ENCODE measurements around the gene MARVELD1.

Gene MARVELD1

GRCh38 chr10:97748116-97748515 is 34.6 kb downstream of the MARVELD1 start:
- no peak for DNase-seq
- H3K79me1 ChIP-seq (ENCODE audit: low read length) = no peaks in the 10 kb centered on the region
- no peak overlapping the region for H4K8ac ChIP-seq (ENCODE audit: low read depth, low read length)
- no peak overlapping the region for H3K4ac ChIP-seq (ENCODE audit: low read depth, low read length)
- no peak overlapping the region for H3K23ac ChIP-seq (ENCODE audit: low read length)
- no peaks in the 10 kb centered on the region for H3K79me2 ChIP-seq (ENCODE audit: control insufficient read depth, insufficient read depth, low read length, poor library complexity)
- H3K4me3 ChIP-seq (ENCODE audit: low read depth, low read length) = no peak overlapping the region
- no peaks in the 10 kb centered on the region for H3K27me3 ChIP-seq (ENCODE audit: insufficient read depth, low read length)
- no peak overlapping the region for H2AK5ac ChIP-seq (ENCODE audit: low read length)
- H2BK12ac ChIP-seq (ENCODE audit: low read length) = no peak overlapping the region
- H3K4me2 ChIP-seq (ENCODE audit: low read length) = no peak overlapping the region
- no peak overlapping the region for H4K12ac ChIP-seq (ENCODE audit: low read depth, low read length)
- H3K14ac ChIP-seq (ENCODE audit: low read length) = no peak overlapping the region
- no peak overlapping the region for H2AFZ ChIP-seq (ENCODE audit: insufficient read depth, low read length, poor library complexity)
- H4K91ac ChIP-seq (ENCODE audit: low read depth, low read length) = no peak overlapping the region
- no peaks in the 10 kb centered on the region for H3K9me3 ChIP-seq (ENCODE audit: insufficient read depth, low read depth, low read length)
- H3K36me3 ChIP-seq (ENCODE audit: control insufficient read depth in 1 of 2, insufficient read depth in 2 of 2, low read length in 2 of 2) = peaks cover 48 to 64% of the 10 kb centered on the region in 2 experiments
- no peaks in the 10 kb centered on the region for H3K4me1 ChIP-seq (ENCODE audit: control insufficient read depth in 1 of 2, insufficient read depth in 2 of 2, low read length in 2 of 2)
- no peak overlapping the region for H3K27ac ChIP-seq (ENCODE audit: low read depth, low read length)
- H2BK120ac ChIP-seq (ENCODE audit: insufficient read depth, low read length, poor library complexity) = no peak overlapping the region
- H3K18ac ChIP-seq (ENCODE audit: low read length) = no peak overlapping the region
- no peak overlapping the region for H3K9ac ChIP-seq (ENCODE audit: low read length)
- no peak overlapping the region for H2BK5ac ChIP-seq (ENCODE audit: low read depth, low read length, poor library complexity)
- no CpG with 5 or more reads among the region's 10 CpGs for WGBS (ENCODE audit: extremely low coverage, insufficient coverage, insufficient read length)

GRCh38 chr10:97752956-97753355 is 39.4 kb downstream of the MARVELD1 start:
- no peak overlapping the region for H2BK12ac ChIP-seq (ENCODE audit: low read length)
- H3K4ac ChIP-seq (ENCODE audit: low read depth, low read length) = no peak overlapping the region
- H3K27ac ChIP-seq (ENCODE audit: low read depth, low read length) = no peak overlapping the region
- H3K27me3 ChIP-seq (ENCODE audit: insufficient read depth, low read length) = no peaks in the 10 kb centered on the region
- no peak for DNase-seq
- no CpG with 5 or more reads among the region's 18 CpGs for WGBS (ENCODE audit: extremely low coverage, insufficient coverage, insufficient read length)
- H2BK120ac ChIP-seq (ENCODE audit: insufficient read depth, low read length, poor library complexity) = no peak overlapping the region
- H4K91ac ChIP-seq (ENCODE audit: low read depth, low read length) = no peak overlapping the region
- no peak overlapping the region for H2BK5ac ChIP-seq (ENCODE audit: low read depth, low read length, poor library complexity)
- no peaks in the 10 kb centered on the region for H3K9me3 ChIP-seq (ENCODE audit: insufficient read depth, low read depth, low read length)
- H2AFZ ChIP-seq (ENCODE audit: insufficient read depth, low read length, poor library complexity) = no peak overlapping the region
- no peak overlapping the region for H3K23ac ChIP-seq (ENCODE audit: low read length)
- no peak overlapping the region for H2AK5ac ChIP-seq (ENCODE audit: low read length)
- H3K4me2 ChIP-seq (ENCODE audit: low read length) = no peak overlapping the region
- H3K18ac ChIP-seq (ENCODE audit: low read length) = no peak overlapping the region
- no peaks in the 10 kb centered on the region for H3K79me2 ChIP-seq (ENCODE audit: control insufficient read depth, insufficient read depth, low read length, poor library complexity)
- H3K36me3 ChIP-seq (ENCODE audit: control insufficient read depth in 1 of 2, insufficient read depth in 2 of 2, low read length in 2 of 2) = peaks cover 75 to 85% of the 10 kb centered on the region in 2 experiments
- no peaks in the 10 kb centered on the region for H3K4me1 ChIP-seq (ENCODE audit: control insufficient read depth in 1 of 2, insufficient read depth in 2 of 2, low read length in 2 of 2)
- no peak overlapping the region for H3K4me3 ChIP-seq (ENCODE audit: low read depth, low read length)
- H4K8ac ChIP-seq (ENCODE audit: low read depth, low read length) = no peak overlapping the region
- no peaks in the 10 kb centered on the region for H3K79me1 ChIP-seq (ENCODE audit: low read length)
- H3K14ac ChIP-seq (ENCODE audit: low read length) = no peak overlapping the region
- no peak overlapping the region for H3K9ac ChIP-seq (ENCODE audit: low read length)
- no peak overlapping the region for H4K12ac ChIP-seq (ENCODE audit: low read depth, low read length)

GRCh38 chr10:97754726-97755125 is 41.2 kb downstream of the MARVELD1 start:
- Histone ChIP-seq H3K4me2 (ENCODE audit: low read length) (no peak overlapping the region), H3K4me1 (ENCODE audit: control insufficient read depth in 1 of 2, insufficient read depth in 2 of 2, low read length in 2 of 2) (no peaks in the 10 kb centered on the region), H3K36me3 (ENCODE audit: control insufficient read depth in 1 of 2, insufficient read depth in 2 of 2, low read length in 2 of 2) (peaks cover 70 to 79% of the 10 kb centered on the region in 2 experiments), H3K27me3 (ENCODE audit: insufficient read depth, low read length) (no peaks in the 10 kb centered on the region), H3K4me3 (ENCODE audit: low read depth, low read length) (no peak overlapping the region), H3K4ac (ENCODE audit: low read depth, low read length) (no peak overlapping the region), H3K14ac (ENCODE audit: low read length) (no peak overlapping the region), H4K91ac (ENCODE audit: low read depth, low read length) (no peak overlapping the region), H4K8ac (ENCODE audit: low read depth, low read length) (no peak overlapping the region), H2AK5ac (ENCODE audit: low read length) (no peak overlapping the region), H3K79me1 (ENCODE audit: low read length) (no peaks in the 10 kb centered on the region), H2AFZ (ENCODE audit: insufficient read depth, low read length, poor library complexity) (no peak overlapping the region), H3K9ac (ENCODE audit: low read length) (no peak overlapping the region), H2BK12ac (ENCODE audit: low read length) (no peak overlapping the region), H4K12ac (ENCODE audit: low read depth, low read length) (no peak overlapping the region), H3K27ac (ENCODE audit: low read depth, low read length) (no peak overlapping the region), H3K18ac (ENCODE audit: low read length) (no peak overlapping the region), H2BK120ac (ENCODE audit: insufficient read depth, low read length, poor library complexity) (no peak overlapping the region), H2BK5ac (ENCODE audit: low read depth, low read length, poor library complexity) (no peak overlapping the region), H3K79me2 (ENCODE audit: control insufficient read depth, insufficient read depth, low read length, poor library complexity) (no peaks in the 10 kb centered on the region), H3K9me3 (ENCODE audit: insufficient read depth, low read depth, low read length) (no peaks in the 10 kb centered on the region), H3K23ac (ENCODE audit: low read length) (no peak overlapping the region)
- no CpG with 5 or more reads among the region's 4 CpGs for WGBS (ENCODE audit: extremely low coverage, insufficient coverage, insufficient read length)
- DNase-seq = no peak

GRCh38 chr10:97755718-97756117 is 42.2 kb downstream of the MARVELD1 start:
- Histone ChIP-seq H4K91ac (ENCODE audit: low read depth, low read length) (no peak overlapping the region), H2BK12ac (ENCODE audit: low read length) (no peak overlapping the region), H3K79me1 (ENCODE audit: low read length) (no peaks in the 10 kb centered on the region), H2BK120ac (ENCODE audit: insufficient read depth, low read length, poor library complexity) (no peak overlapping the region), H3K9me3 (ENCODE audit: insufficient read depth, low read depth, low read length) (no peaks in the 10 kb centered on the region), H3K23ac (ENCODE audit: low read length) (no peak overlapping the region), H3K4ac (ENCODE audit: low read depth, low read length) (no peak overlapping the region), H3K79me2 (ENCODE audit: control insufficient read depth, insufficient read depth, low read length, poor library complexity) (no peaks in the 10 kb centered on the region), H3K18ac (ENCODE audit: low read length) (no peak overlapping the region), H3K27me3 (ENCODE audit: insufficient read depth, low read length) (no peaks in the 10 kb centered on the region), H2AK5ac (ENCODE audit: low read length) (no peak overlapping the region), H3K4me1 (ENCODE audit: control insufficient read depth in 1 of 2, insufficient read depth in 2 of 2, low read length in 2 of 2) (no peaks in the 10 kb centered on the region), H4K8ac (ENCODE audit: low read depth, low read length) (no peak overlapping the region), H3K9ac (ENCODE audit: low read length) (no peak overlapping the region), H4K12ac (ENCODE audit: low read depth, low read length) (no peak overlapping the region), H2BK5ac (ENCODE audit: low read depth, low read length, poor library complexity) (no peak overlapping the region), H2AFZ (ENCODE audit: insufficient read depth, low read length, poor library complexity) (no peak overlapping the region), H3K14ac (ENCODE audit: low read length) (no peak overlapping the region), H3K36me3 (ENCODE audit: control insufficient read depth in 1 of 2, insufficient read depth in 2 of 2, low read length in 2 of 2) (peaks cover 71 to 80% of the 10 kb centered on the region in 2 experiments), H3K4me2 (ENCODE audit: low read length) (no peak overlapping the region), H3K4me3 (ENCODE audit: low read depth, low read length) (no peak overlapping the region), H3K27ac (ENCODE audit: low read depth, low read length) (no peak overlapping the region)
- DNase-seq = no peak
- WGBS (ENCODE audit: extremely low coverage, insufficient coverage, insufficient read length) = no CpG with 5 or more reads among the region's 6 CpGs

Data from trophoblast cell (in vitro differentiated cells and primary cell).